WTC11 (cell line): Measurements from ENCODE around the gene CACNG1.

ENCODE experiments used
- CTCF ChIP-seq: fragments of 200-600 bp; IDR thresholded peaks from 2 replicates; pipeline ENCODE4 v1.8.0; 2022; ENCODE audit warnings: antibody characterized with exemption
- IRF2 ChIP-seq: sonication (generic); formaldehyde crosslinking; IDR thresholded peaks from 2 replicates; pipeline ENCODE4 v1.8.0; 2022; ENCODE audit warnings: low read depth, missing genetic modification reagents, borderline replicate concordance
- MAX ChIP-seq: sonication (generic); formaldehyde crosslinking; IDR thresholded peaks from 2 replicates; pipeline ENCODE4 v1.8.0; 2022; ENCODE audit warnings: mild to moderate bottlenecking, missing genetic modification reagents
- NR1H2 ChIP-seq: sonication (generic); formaldehyde crosslinking; IDR thresholded peaks from 2 replicates; pipeline ENCODE4 v1.9.0; 2021; ENCODE audit warnings: mild to moderate bottlenecking, moderate library complexity, missing genetic modification reagents
- NR3C1 ChIP-seq: sonication (generic); formaldehyde crosslinking; conservative IDR thresholded peaks from 2 replicates; pipeline ENCODE4 v1.8.1; 2023; ENCODE audit warnings: low read depth, mild to moderate bottlenecking, missing genetic modification reagents
- PREB ChIP-seq: sonication (generic); formaldehyde crosslinking; IDR thresholded peaks from 2 replicates; pipeline ENCODE4 v1.8.1; 2022; ENCODE audit warnings: mild to moderate bottlenecking, missing genetic modification reagents, moderate library complexity, borderline replicate concordance
- SMAD3 ChIP-seq: sonication (generic); formaldehyde crosslinking; IDR thresholded peaks from 2 replicates; pipeline ENCODE4 v1.8.0; 2022; ENCODE audit warnings: missing genetic modification reagents, mild to moderate bottlenecking, borderline replicate concordance
- TEAD4 ChIP-seq: sonication (generic); formaldehyde crosslinking; IDR thresholded peaks from 2 replicates; pipeline ENCODE4 v1.8.0; 2022; ENCODE audit warnings: mild to moderate bottlenecking, missing genetic modification reagents
- USF1 ChIP-seq: sonication (generic); formaldehyde crosslinking; IDR thresholded peaks from 2 replicates; pipeline ENCODE4 v1.8.0; 2022; ENCODE audit warnings: mild to moderate bottlenecking, missing genetic modification reagents
- ZNF512 ChIP-seq: sonication (generic); formaldehyde crosslinking; IDR thresholded peaks from 2 replicates; pipeline ENCODE4 v1.8.1; 2022; ENCODE audit warnings: missing genetic modification reagents, borderline replicate concordance

GRCh38 chr17:67082107-67082506 is 37.8 kb downstream of the CACNG1 start:
- TF ChIP-seq CTCF (no peak), SMAD3 (CRISPR knock-in tag) (no peak), PREB (CRISPR knock-in tag) (no peak), NR3C1 (CRISPR knock-in tag) (no peak), USF1 (no peak), IRF2 (no peak), NR1H2 (CRISPR knock-in tag) (no peak), MAX (CRISPR knock-in tag) (no peak), TEAD4 (CRISPR knock-in tag) (no peak), ZNF512 (CRISPR knock-in tag) (no peak)
